WTC11 (cell line): ENCODE measurements around the gene RTF2. TPM values are rescaled to one million over a fixed set of nuclear protein-coding genes. Genes with fewer than 3 reads are reported as not detected.

ENCODE experiments used
- ATAC-seq: fragments of 200-7000 bp; cut with Tn5 transposase; 2 replicates; pipeline ENCODE4 v1.10.0; 2021; ENCODE audit warnings: mild to moderate bottlenecking, moderate library complexity
- CTCF ChIA-PET: fragments of 300-600 bp; sonication (Branson Sonifier 250); formaldehyde crosslinking; loops from one replicate; lab custom pipeline; 2021; ENCODE audit warnings: antibody characterized with exemption; lab: Charles Lee
- POLR2A ChIA-PET: fragments of 350-600 bp; sonication (Branson Sonifier 250); formaldehyde crosslinking; loops from one replicate; lab custom pipeline; 2021; ENCODE audit warnings: antibody characterized with exemption; lab: Charles Lee
- DNase-seq: peaks from one replicate; pipeline ENCODE4 v3.0.0; 2021; ENCODE audit warnings: low spot score
- H3K27ac Mint-ChIP-seq: 2 replicates; pipeline ENCODE4 v1.8.0; 2021; ENCODE audit warnings: mixed read lengths
- H3K27me3 Mint-ChIP-seq: 2 replicates; pipeline ENCODE4 v1.8.0; 2021; ENCODE audit warnings: low read depth, mild to moderate bottlenecking, moderate library complexity, mixed read lengths
- H3K36me3 Mint-ChIP-seq: 2 replicates; pipeline ENCODE4 v1.8.0; 2021; ENCODE audit warnings: mixed read lengths
- H3K4me1 Mint-ChIP-seq: 2 replicates; pipeline ENCODE4 v1.8.0; 2022; ENCODE audit warnings: mixed read lengths
- H3K4me3 Mint-ChIP-seq: 2 replicates; pipeline ENCODE4 v1.8.0; 2021; ENCODE audit warnings: mild to moderate bottlenecking, moderate library complexity, mixed read lengths
- H3K9me3 Mint-ChIP-seq: 2 replicates; pipeline ENCODE4 v1.8.0; 2021; ENCODE audit warnings: mixed read lengths
- AFF4 ChIP-seq: sonication (generic); formaldehyde crosslinking; IDR thresholded peaks from 2 replicates; pipeline ENCODE4 v1.8.1; 2023; ENCODE audit warnings: mild to moderate bottlenecking, missing genetic modification reagents, borderline replicate concordance
- ATF1 ChIP-seq: sonication (generic); formaldehyde crosslinking; IDR thresholded peaks from 2 replicates; pipeline ENCODE4 v1.8.1; 2023; ENCODE audit warnings: mild to moderate bottlenecking, moderate library complexity, missing genetic modification reagents
- CBFB ChIP-seq: sonication (generic); formaldehyde crosslinking; IDR thresholded peaks from 2 replicates; pipeline ENCODE4 v1.8.1; 2022; ENCODE audit warnings: mild to moderate bottlenecking, low read depth, missing genetic modification reagents
- CDX4 ChIP-seq: fragments of 250-450 bp; sonication (Bioruptor Pico); IDR thresholded peaks from 2 replicates; pipeline ENCODE4 v1.9.0; 2021; ENCODE audit warnings: moderate library complexity, mild to moderate bottlenecking, inconsistent platforms, borderline replicate concordance
- HMGXB4 ChIP-seq: sonication (generic); formaldehyde crosslinking; IDR thresholded peaks from 2 replicates; pipeline ENCODE4 v1.8.1; 2023; ENCODE audit warnings: mild to moderate bottlenecking, moderate library complexity, missing genetic modification reagents
- MLX ChIP-seq: sonication (generic); formaldehyde crosslinking; IDR thresholded peaks from 2 replicates; pipeline ENCODE4 v1.8.1; 2023; ENCODE audit warnings: mild to moderate bottlenecking, missing genetic modification reagents, moderate library complexity
- NFYB ChIP-seq: sonication (generic); formaldehyde crosslinking; conservative IDR thresholded peaks from 2 replicates; pipeline ENCODE4 v1.8.0; 2022; ENCODE audit warnings: low read depth, missing genetic modification reagents
- NR3C1 ChIP-seq: sonication (generic); formaldehyde crosslinking; conservative IDR thresholded peaks from 2 replicates; pipeline ENCODE4 v1.8.1; 2023; ENCODE audit warnings: low read depth, mild to moderate bottlenecking, missing genetic modification reagents
- SMAD3 ChIP-seq: sonication (generic); formaldehyde crosslinking; IDR thresholded peaks from 2 replicates; pipeline ENCODE4 v1.8.0; 2022; ENCODE audit warnings: missing genetic modification reagents, mild to moderate bottlenecking, borderline replicate concordance
- TEAD1 ChIP-seq: sonication (generic); formaldehyde crosslinking; IDR thresholded peaks from 2 replicates; pipeline ENCODE4 v1.8.0; 2022; ENCODE audit warnings: mild to moderate bottlenecking, missing genetic modification reagents
- TEAD4 ChIP-seq: sonication (generic); formaldehyde crosslinking; IDR thresholded peaks from 2 replicates; pipeline ENCODE4 v1.8.0; 2022; ENCODE audit warnings: mild to moderate bottlenecking, missing genetic modification reagents
- USF2 ChIP-seq: sonication (generic); formaldehyde crosslinking; IDR thresholded peaks from 2 replicates; pipeline ENCODE4 v1.8.1; 2023; ENCODE audit warnings: mild to moderate bottlenecking, missing genetic modification reagents, moderate library complexity
- ZNF121 ChIP-seq: sonication (generic); formaldehyde crosslinking; IDR thresholded peaks from 2 replicates; pipeline ENCODE4 v1.8.0; 2023; ENCODE audit warnings: missing genetic modification reagents
- ZNF232 ChIP-seq: sonication (generic); formaldehyde crosslinking; IDR thresholded peaks from 2 replicates; pipeline ENCODE4 v1.8.0; 2022; ENCODE audit warnings: mild to moderate bottlenecking, missing genetic modification reagents
- ZNF396 ChIP-seq: fragments of 250-450 bp; sonication (Bioruptor Pico); IDR thresholded peaks from 2 replicates; pipeline ENCODE4 v1.8.0; 2021; ENCODE audit warnings: mild to moderate bottlenecking, moderate library complexity, borderline replicate concordance
- ZNF423 ChIP-seq: fragments of 250-450 bp; sonication (Bioruptor Pico); IDR thresholded peaks from 2 replicates; pipeline ENCODE4 v2.1.2; 2022; ENCODE audit warnings: mild to moderate bottlenecking, moderate library complexity
- ZNF532 ChIP-seq: fragments of 250-450 bp; sonication (Bioruptor Pico); IDR thresholded peaks from 2 replicates; pipeline ENCODE4 v1.9.0; 2021; ENCODE audit warnings: mild to moderate bottlenecking, borderline replicate concordance
- total RNA-seq: library from RNA; stranded (reverse); gene quantifications from 3 replicates; pipeline ENCODE4 v1.2.3, GENCODE V29; 2021
- TF ChIP-seq, protein P1 (sequence below): sonication (generic); formaldehyde crosslinking; IDR thresholded peaks from 2 replicates; pipeline ENCODE4 v1.8.0; 2022; ENCODE audit warnings: mild to moderate bottlenecking, missing genetic modification reagents

The RTF2 gene
- total RNA-seq, 1 experiment from 2014 or later = 46.3 TPM

DNA sequence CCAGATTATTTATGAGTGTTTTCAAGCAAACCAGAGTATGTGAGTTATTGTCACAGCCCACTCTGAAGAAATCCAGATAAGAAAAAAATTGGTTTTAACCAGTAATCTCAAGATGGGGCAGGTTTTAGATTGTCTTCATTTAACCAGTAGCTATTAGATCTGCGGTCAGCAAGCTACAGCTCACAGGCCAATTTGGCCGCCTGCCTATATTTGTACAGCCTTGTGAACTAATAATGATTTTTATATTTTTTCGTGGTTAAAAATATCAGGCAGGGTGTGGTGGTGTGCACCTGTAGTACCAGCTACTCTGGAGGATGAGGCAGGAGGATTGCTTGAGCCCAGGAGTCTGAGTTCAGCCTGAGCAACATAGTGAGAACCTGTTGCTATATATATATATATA, 69.6 kb downstream of the RTF2 start (continued):
- TF ChIP-seq ZNF532 (CRISPR knock-in tag) = no peak
- TF ChIP-seq, protein P1, sequence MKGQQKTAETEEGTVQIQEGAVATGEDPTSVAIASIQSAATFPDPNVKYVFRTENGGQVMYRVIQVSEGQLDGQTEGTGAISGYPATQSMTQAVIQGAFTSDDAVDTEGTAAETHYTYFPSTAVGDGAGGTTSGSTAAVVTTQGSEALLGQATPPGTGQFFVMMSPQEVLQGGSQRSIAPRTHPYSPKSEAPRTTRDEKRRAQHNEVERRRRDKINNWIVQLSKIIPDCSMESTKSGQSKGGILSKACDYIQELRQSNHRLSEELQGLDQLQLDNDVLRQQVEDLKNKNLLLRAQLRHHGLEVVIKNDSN (CRISPR knock-in tag) = no peak

DNA sequence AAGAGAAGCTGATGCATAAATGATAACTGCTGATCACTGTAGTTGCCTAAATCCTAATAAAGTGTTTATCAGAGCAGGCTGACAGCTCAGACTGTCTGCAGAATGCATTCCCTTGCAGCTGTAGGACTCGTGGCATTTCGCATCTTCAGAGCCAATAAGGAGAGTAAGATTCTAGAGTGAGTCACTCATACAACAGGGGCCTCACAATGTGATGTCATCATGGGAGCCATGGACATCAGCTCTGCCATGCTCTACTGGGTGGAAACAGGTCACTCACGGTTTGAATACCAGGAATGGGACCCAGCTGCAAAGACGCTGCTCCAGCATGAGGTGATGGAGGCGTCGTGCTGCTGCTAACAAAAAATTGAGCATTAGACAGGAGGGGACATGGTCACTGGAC, 72.0 kb downstream of the RTF2 start:
- Mint-ChIP-seq H3K27ac (no peak overlapping the region), H3K36me3 (no peaks in the 10 kb centered on the region), H3K9me3 (no peaks in the 10 kb centered on the region; the same call in 1 of the 2 replicates), H3K4me3 (no peak overlapping the region), H3K27me3 (no peaks in the 10 kb centered on the region), H3K4me1 (no peaks in the 10 kb centered on the region)
- CTCF ChIA-PET = interaction anchor here (0.6 kb wide), 1 partner anchor 508 kb away, joined by 5 read pairs; no protein-coding TSS in a partner anchor
- TF ChIP-seq TEAD1 (CRISPR knock-in tag) (no peak), SMAD3 (no peak), ZNF396 (CRISPR knock-in tag) (no peak), HMGXB4 (no peak), ZNF121 (CRISPR knock-in tag) (no peak), TEAD4 (CRISPR knock-in tag) (no peak), MLX (CRISPR knock-in tag) (no peak), ZNF423 (CRISPR knock-in tag) (no peak)
- ATAC-seq (no peak), DNase-seq (no peak)
- POLR2A ChIA-PET = no interaction called here

DNA sequence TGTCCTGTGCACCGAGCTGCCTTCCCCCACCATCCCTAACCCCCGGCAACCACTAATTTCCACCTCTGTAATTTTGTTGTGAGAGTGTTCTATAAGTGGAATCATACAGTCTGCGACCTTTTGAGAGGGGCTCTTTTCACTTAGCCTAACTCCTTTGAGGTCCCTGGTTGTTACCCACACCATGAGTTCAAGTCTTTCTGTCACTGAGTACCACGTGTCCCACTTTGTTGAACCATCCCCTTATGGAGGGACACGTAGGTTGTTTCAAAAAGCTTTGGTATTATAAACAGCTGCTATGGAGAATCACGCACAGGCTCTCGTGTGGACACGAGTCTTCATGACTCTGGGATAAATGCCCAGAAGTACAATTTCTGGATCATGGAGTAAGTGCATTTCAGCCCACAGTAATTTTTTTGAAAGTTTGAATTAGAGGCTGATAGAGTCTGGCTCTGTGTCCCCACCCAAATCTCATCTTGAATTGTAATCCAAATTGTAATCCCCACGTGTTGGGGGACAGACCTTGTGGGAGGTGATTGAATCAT, 74.1 kb downstream of the RTF2 start:
- H3K27me3 Mint-ChIP-seq = no peaks in the 10 kb centered on the region

More for the DNA sequence above, 74.1 kb downstream of the RTF2 start:
- H3K4me1 Mint-ChIP-seq = no peaks in the 10 kb centered on the region
- ChIA-PET POLR2A (no interaction called here), CTCF (no interaction called here)
- H3K9me3 Mint-ChIP-seq = peaks cover 4% of the 10 kb centered on the region; the same call in 1 of the 2 replicates
- H3K4me3 Mint-ChIP-seq = no peak overlapping the region
- TF ChIP-seq AFF4 (CRISPR knock-in tag) = no peak
- TF ChIP-seq ATF1 (CRISPR knock-in tag) = no peak
- TF ChIP-seq NFYB (CRISPR knock-in tag) = no peak
- no peak for TF ChIP-seq ZNF232 (CRISPR knock-in tag)
- TF ChIP-seq CBFB (CRISPR knock-in tag) = no peak
- TF ChIP-seq NR3C1 (CRISPR knock-in tag) = no peak
- no peak for TF ChIP-seq CDX4
- no peak for TF ChIP-seq USF2 (CRISPR knock-in tag)
- no peak for TF ChIP-seq ZNF121 (CRISPR knock-in tag)
- TF ChIP-seq ZNF396 (CRISPR knock-in tag) = no peak
- DNase-seq = no peak
- ATAC-seq = no peak
- no peaks in the 10 kb centered on the region for H3K36me3 Mint-ChIP-seq
- H3K27ac Mint-ChIP-seq = no peak overlapping the region
